Right renal pelvis (tissue), 4 donors: Measurements from ENCODE around the gene ECM1. TPM values are rescaled to one million over a fixed set of nuclear protein-coding genes. Genes with fewer than 3 reads are reported as not detected.

Experiments
- DNase-seq, 4 donors: peaks; one replicate each; pipeline ENCODE4 v3.0.0-alpha.2; 2013; ENCODE audit warnings: low read depth in 4 of 4, low spot score in 3 of 4, missing footprints in 1 of 4
- polyA plus RNA-seq, 4 donors: library from polyadenylated mRNA; unstranded; fragments of 120-200 nt; gene quantifications; one replicate each; pipeline ENCODE4 v1.2.1, GENCODE V29; 2013; ENCODE audit not compliant: insufficient read length in 4 of 4

The ECM1 gene
- polyA plus RNA-seq: 10 to 100 TPM; 12.0 to 22.1 (median 14.6) TPM

GRCh38 chr1:150507912-150508864 lies at the start of gene ECM1:
Gene ECM1, plus strand, starts transcription at chr1:150508109. Its CDS starts 101 bp downstream, at chr1:150508210.
- DNase-seq: no peak

- DNase-seq: peak in 3 of 4 donors; percentile 42 to 50 (median 50)
These were observed 43.5 kb upstream of the ECM1 start for GRCh38 chr1:150464422-150464826.

- DNase-seq: no peak
These were observed 40.9 kb upstream of the ECM1 start for GRCh38 chr1:150466964-150467363.

GRCh38 chr1:150469291-150469690 lies 38.6 kb upstream of the ECM1 start:
- DNase-seq: no peak

- no peak for DNase-seq
These were observed 35.2 kb upstream of the ECM1 start for GRCh38 chr1:150472601-150473200.

GRCh38 chr1:150473659-150474058 lies 34.2 kb upstream of the ECM1 start:
- DNase-seq: no peak

GRCh38 chr1:150474869-150475268 lies 33.0 kb upstream of the ECM1 start:
- no peak for DNase-seq

- no peak for DNase-seq
These were observed 31.2 kb upstream of the ECM1 start for GRCh38 chr1:150476754-150477153.

GRCh38 chr1:150477320-150477719 lies 30.6 kb upstream of the ECM1 start:
- DNase-seq: no peak

- no peak for DNase-seq
These were observed 30.2 kb upstream of the ECM1 start for GRCh38 chr1:150477733-150478132.

- DNase-seq: no peak
These were observed 28.5 kb upstream of the ECM1 start for GRCh38 chr1:150479370-150479769.

- DNase-seq: no peak
These were observed 28.0 kb upstream of the ECM1 start for GRCh38 chr1:150479927-150480352.

- DNase-seq: no peak
These were observed 23.5 kb upstream of the ECM1 start for GRCh38 chr1:150484431-150484830.

GRCh38 chr1:150484861-150485260 lies 23.0 kb upstream of the ECM1 start:
- DNase-seq: no peak

GRCh38 chr1:150486966-150487762 lies 20.7 kb upstream of the ECM1 start, which contains the start of gene TARS2:
Gene TARS2, plus strand, starts transcription at chr1:150487419. Its CDS starts 32 bp downstream, at chr1:150487451.
- DNase-seq: peak; percentile 94 to 97 (median 96)

- DNase-seq: no peak
These were observed 20.2 kb upstream of the ECM1 start for GRCh38 chr1:150487763-150488115.

- DNase-seq: no peak
These were observed 14.7 kb upstream of the ECM1 start for GRCh38 chr1:150493175-150493574.

GRCh38 chr1:150498342-150498741 lies 9.6 kb upstream of the ECM1 start:
- no peak for DNase-seq

GRCh38 chr1:150505431-150505830 lies 2.5 kb upstream of the ECM1 start:
- no peak for DNase-seq

- no peak for DNase-seq
These were observed 1.1 kb downstream of the ECM1 start for GRCh38 chr1:150508982-150509381.

- no peak for DNase-seq
These were observed 3.6 kb downstream of the ECM1 start for GRCh38 chr1:150511551-150511950.
